Testis (tissue), 2 donors: Measurements from ENCODE around the gene HDAC8.

ENCODE experiments used
- CTCF ChIP-seq, 3 experiments: fragments of 450-650 bp in 2 of 3; fragments of 200-600 bp in 1 of 3; sonication (generic) in 1 of 3; IDR thresholded peaks; one replicate each; pipeline ENCODE4 v1.5.1; 2016 to 2019; ENCODE audit warnings: antibody characterized with exemption in 3 of 3, mild to moderate bottlenecking in 2 of 3, moderate library complexity in 1 of 3
- POLR2A ChIP-seq: fragments of 450-650 bp; IDR thresholded peaks from one replicate; pipeline ENCODE4 v1.6.1; 2017; ENCODE audit warnings: antibody characterized with exemption, mild to moderate bottlenecking, moderate library complexity

GRCh38 chrX:72584163-72584562 lies 11.5 kb upstream of the HDAC8 start:
- TF ChIP-seq CTCF (IDR thresholded peaks at IDR 0.05) (no peak), POLR2A (no peak)
